ENCODE data around the gene MEIOB.

MEIOB gene

DNA sequence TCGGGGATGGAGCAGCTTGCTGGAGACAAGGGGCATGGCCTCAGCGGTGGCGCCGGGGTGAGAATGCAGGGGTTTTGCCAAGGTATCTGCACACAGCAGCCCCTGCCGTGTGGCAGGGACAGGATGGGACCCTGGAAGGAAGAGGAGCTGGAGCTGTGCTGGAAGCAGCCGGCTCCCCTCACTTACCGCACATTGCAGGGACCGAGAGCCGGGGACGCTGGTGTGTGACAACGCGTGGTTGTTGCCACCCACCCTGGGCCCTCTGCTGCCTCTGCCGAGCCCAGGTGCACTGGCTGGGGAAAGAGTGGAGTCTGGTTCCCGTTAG is 86.2 kb downstream of the MEIOB start:
- no peak for DNase-seq

DNA sequence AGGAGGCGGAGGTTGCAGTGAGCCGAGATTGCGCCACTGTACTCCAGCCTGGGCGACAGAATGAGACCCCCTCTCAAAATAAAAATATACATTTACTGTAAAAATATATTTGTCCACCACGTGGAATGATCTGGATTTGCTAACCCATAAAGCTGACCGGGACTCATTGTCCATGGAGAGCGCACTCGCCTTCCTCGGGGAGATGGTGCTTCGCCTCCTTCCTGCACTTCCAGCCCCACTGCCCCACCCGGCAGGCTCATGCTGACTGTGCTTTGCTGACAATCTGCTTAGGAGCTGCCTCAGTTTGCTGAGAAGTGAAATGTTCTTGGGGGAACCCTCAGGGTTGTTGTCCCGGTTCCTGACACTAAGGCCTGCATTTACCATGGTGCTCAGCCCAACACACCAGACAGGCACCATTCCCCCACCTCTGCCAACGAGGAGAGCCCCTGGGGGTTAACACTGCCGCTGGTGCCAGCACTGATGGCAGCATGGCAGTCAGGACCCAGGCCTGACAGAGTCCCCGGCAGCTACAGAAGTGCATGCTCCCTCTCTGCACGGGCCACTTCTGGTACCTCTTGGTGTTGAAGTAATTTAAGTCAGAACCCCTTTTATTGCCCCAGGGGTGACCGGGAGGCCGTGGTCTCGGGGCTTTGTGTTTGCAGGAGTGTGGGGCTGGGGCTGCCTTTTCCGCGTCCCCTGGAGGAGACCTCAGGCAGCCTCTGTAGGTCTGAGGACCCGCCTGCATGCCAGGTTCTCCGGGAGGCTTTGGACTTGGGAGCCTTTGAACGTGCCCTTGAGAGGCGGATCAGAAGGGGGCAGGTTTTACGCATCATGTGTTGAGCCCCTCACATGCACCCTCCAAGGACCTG is 86.8 kb downstream of the MEIOB start:
- no peak for DNase-seq
